Measurements from ENCODE around the gene TSPAN14.

The TSPAN14 gene

DNA sequence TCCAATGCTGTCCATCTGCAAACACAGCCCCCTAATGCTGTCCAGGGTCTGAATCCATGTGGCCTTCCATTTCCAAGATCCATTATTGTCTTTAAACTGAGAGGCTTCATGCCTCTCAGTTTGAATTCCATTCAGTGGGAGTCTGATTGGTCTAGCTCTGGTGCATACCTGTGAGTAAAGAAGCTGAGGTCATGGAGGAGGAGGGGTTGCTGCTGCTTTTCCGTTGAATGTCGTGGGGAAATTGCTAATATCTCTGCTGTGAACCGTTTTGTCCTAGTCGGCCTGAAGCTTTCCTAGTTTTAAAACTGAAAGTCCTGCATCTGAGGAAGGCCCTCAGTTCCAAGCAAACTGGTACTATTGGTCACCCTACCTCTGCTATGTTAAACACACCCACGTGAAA lies 101.3 kb downstream of the TSPAN14 start:
- TF ChIP-seq, protein P1, sequence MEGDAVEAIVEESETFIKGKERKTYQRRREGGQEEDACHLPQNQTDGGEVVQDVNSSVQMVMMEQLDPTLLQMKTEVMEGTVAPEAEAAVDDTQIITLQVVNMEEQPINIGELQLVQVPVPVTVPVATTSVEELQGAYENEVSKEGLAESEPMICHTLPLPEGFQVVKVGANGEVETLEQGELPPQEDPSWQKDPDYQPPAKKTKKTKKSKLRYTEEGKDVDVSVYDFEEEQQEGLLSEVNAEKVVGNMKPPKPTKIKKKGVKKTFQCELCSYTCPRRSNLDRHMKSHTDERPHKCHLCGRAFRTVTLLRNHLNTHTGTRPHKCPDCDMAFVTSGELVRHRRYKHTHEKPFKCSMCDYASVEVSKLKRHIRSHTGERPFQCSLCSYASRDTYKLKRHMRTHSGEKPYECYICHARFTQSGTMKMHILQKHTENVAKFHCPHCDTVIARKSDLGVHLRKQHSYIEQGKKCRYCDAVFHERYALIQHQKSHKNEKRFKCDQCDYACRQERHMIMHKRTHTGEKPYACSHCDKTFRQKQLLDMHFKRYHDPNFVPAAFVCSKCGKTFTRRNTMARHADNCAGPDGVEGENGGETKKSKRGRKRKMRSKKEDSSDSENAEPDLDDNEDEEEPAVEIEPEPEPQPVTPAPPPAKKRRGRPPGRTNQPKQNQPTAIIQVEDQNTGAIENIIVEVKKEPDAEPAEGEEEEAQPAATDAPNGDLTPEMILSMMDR (IDR thresholded peaks at IDR 0.05), result no peak

DNA sequence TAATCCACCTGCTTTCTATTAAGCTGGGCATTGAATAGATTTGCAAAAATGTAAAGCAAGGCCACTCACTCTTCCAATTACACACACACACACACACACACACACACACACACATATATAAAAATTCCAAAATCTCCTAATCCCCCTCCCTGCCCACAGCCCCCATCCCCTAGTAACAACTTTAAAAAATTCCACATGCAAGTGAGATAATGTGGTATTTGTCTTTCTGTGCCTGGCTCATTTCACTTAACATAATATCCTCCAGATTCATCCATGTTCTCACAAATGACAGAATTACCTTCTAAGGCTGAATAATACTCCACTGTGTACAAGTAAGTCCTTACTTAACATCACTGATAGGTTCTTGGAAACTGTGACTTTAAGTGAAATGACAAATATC lies 107.8 kb downstream of the TSPAN14 start:
- TF ChIP-seq, protein P1 (IDR thresholded peaks at IDR 0.05), result no peak

DNA sequence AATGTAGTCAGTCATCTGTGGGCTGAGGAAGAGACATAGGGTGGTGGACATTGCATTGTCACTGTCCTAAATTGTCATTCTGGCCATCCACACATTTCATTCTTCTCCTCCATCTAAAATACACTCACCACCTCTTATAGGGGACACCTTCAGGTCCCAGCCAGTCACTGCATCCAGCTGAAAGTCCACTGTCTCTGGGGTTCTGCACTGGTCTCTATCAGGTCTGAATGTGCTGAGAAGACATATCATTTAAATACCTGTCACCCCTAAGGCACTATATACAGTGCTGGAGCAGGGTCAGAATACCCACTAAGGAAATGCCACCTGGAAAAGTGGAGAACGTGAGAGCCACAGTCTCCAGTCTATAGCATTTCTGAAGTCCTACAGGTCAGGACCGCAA lies 113.2 kb downstream of the TSPAN14 start:
- TF ChIP-seq, protein P1 (IDR thresholded peaks at IDR 0.05), result no peak

GRCh38 chr10:80569131-80569895 lies 115.2 kb downstream of the TSPAN14 start:
- TF ChIP-seq, protein P1 (IDR thresholded peaks at IDR 0.05), result no peak

DNA sequence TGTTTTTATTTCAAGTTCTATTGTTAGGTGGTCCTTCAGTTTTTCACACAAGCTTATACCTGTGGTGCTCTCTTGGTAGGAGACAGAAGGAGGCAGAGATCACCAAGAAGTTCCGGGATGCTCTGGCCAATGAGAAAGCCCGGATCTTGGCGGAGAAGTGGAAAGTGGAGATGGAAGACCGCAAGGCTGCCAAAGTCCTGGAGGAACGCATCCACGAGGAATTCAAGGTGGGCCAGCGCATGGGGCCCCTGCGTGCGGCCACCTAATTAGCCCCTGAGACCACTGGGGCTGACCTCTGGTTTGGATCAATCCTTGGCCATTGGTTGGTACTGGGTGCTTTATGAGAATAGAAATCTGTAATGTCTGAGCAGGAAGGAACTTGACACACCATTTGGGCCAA lies 117.2 kb downstream of the TSPAN14 start:
- TF ChIP-seq, protein P1 (IDR thresholded peaks at IDR 0.05), result no peak

GRCh38 chr10:80579181-80579763 lies 125.2 kb downstream of the TSPAN14 start:
- TF ChIP-seq, protein P1 (IDR thresholded peaks at IDR 0.05), result no peak

DNA sequence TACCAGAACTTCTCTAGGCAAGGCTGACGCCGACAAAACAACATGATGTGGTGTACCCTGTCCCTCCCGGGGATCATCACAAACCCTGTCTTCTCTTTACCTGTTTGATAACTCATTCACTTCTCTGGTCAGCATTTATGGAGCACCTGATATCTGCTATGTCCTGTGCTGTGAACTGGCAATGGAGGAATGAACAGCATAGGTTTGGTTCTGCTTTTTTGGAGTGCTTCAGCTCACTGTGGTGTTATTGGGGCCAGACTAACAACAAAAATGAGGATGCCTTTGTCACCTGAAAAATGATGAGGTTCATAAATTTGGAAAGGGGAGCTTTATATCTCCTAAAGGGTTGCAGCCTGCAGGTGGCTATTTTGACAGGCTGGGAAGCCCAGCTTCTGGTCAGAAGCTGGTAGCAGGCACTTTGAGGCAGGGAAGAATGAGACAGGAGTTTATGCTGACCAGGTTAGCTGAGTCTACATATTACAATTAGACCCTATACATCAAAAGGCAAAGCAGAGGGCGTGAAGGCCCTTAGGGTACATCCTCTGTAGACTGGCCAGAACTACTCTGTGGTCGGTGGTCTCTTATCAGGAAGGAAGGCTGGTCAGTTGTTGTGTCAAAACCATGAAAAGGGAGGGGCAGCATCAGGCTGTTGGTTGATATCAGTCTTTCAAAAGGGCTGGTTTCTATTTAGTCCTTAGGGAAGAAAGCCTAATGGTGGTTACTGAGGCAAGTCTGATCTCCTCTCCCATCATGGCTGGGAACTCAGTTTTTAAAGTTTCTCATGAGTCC lies 125.9 kb downstream of the TSPAN14 start:
- TF ChIP-seq, protein P1 (IDR thresholded peaks at IDR 0.05), result no peak
